Esophagus muscularis mucosa (tissue), 3 donors: ENCODE data around the gene GALNTL6.

Experiments
- CTCF ChIP-seq, 3 experiments: fragments of 200-600 bp in 2 of 3; fragments of 450-650 bp in 1 of 3; sonication (generic) in 2 of 3; IDR thresholded peaks; one replicate each; pipeline ENCODE4 v1.5.1; 2017 to 2019; ENCODE audit warnings: antibody characterized with exemption in 3 of 3, mild to moderate bottlenecking in 2 of 3, moderate library complexity in 1 of 3
- POLR2A ChIP-seq: fragments of 450-650 bp; IDR thresholded peaks from one replicate; pipeline ENCODE4 v1.6.1; 2017; ENCODE audit warnings: antibody characterized with exemption, moderate library complexity, mild to moderate bottlenecking, low read depth

GRCh38 chr4:172369471-172369959, 556.3 kb downstream of the GALNTL6 start:
- no peak for TF ChIP-seq POLR2A
- no peak for TF ChIP-seq CTCF (IDR thresholded peaks at IDR 0.05)
